Endothelial cell of umbilical vein (primary cell): ENCODE measurements around the gene MAPK8. TPM values are rescaled to one million over a fixed set of nuclear protein-coding genes. Genes with fewer than 3 reads are reported as not detected.

Experiments
- BruUV-seq: library from RNA; stranded (reverse); fragments of 400-500 nt; replicated peaks from 2 replicates; lab custom pipeline; 2021; lab: Mats Ljungman, UMichigan
- CTCF ChIA-PET: fragments of 300-600, 350-600 bp; sonication (Branson Sonifier 250); formaldehyde crosslinking; loops from one replicate; lab custom pipeline; 2021; ENCODE audit warnings: antibody characterized with exemption, inconsistent platforms; lab: Charles Lee
- POLR2A ChIA-PET: fragments of 300-600, 350-600 bp; sonication (Branson Sonifier 250); formaldehyde crosslinking; loops from one replicate; lab custom pipeline; 2021; ENCODE audit warnings: antibody characterized with exemption, inconsistent platforms; lab: Charles Lee
- DNase-seq: peaks from one replicate; pipeline ENCODE4 v3.0.0-alpha.2; 2011; ENCODE audit warnings: low read depth, low spot score
- FAIRE-seq: peaks from 2 replicates; lab custom pipeline; 2011; peaks lifted over from hg19 to GRCh38; lab: Jason Lieb, UNC
- H2AFZ ChIP-seq: 2 replicates; pipeline ENCODE4 v1.6.0; 2012; ENCODE audit warnings: low read depth, low read length, control low read depth, inconsistent platforms
- H3K27ac ChIP-seq: 2 replicates; pipeline ENCODE4 v1.5.1; 2011; ENCODE audit warnings: low read depth, mild to moderate bottlenecking, control low read depth, low read length, moderate library complexity; ENCODE audit not compliant: insufficient read depth
- H3K27me3 ChIP-seq, 2 experiments: 2 replicates each; pipeline versions ENCODE4 v1.6.0 to v1.6.1; 2011; ENCODE audit warnings: low read length in 2 of 2, mixed read lengths in 1 of 2; ENCODE audit not compliant: control insufficient read depth in 2 of 2, insufficient read depth in 2 of 2
- H3K36me3 ChIP-seq, 2 experiments: 2 replicates in 1 of 2; 3 replicates in 1 of 2; pipeline ENCODE4 v1.5.1; 2011; ENCODE audit warnings: low read length in 2 of 2, mild to moderate bottlenecking in 1 of 2, moderate library complexity in 1 of 2; ENCODE audit not compliant: control insufficient read depth in 2 of 2, insufficient read depth in 2 of 2; ENCODE audit errors: extremely low read depth in 1 of 2
- H3K4me1 ChIP-seq: 3 replicates; pipeline ENCODE4 v1.5.1; 2011; ENCODE audit warnings: mild to moderate bottlenecking, low read length; ENCODE audit not compliant: control insufficient read depth, insufficient read depth; ENCODE audit errors: extremely low read depth
- H3K4me2 ChIP-seq: 2 replicates; pipeline ENCODE4 v1.6.1; 2011; ENCODE audit warnings: low read length, control low read depth, mixed read lengths; ENCODE audit not compliant: insufficient read depth
- H3K4me3 ChIP-seq, 3 experiments: fragments of 200-600 bp in 1 of 3; sonication (generic), shearing (Covaris generic) in 1 of 3; replicated peaks in 1 of 3; 2 replicates each; pipeline ENCODE4 v1.5.1; 2011 to 2016; ENCODE audit warnings: control low read depth in 3 of 3, low read length in 3 of 3, mild to moderate bottlenecking in 2 of 3, inconsistent platforms in 1 of 3, low read depth in 1 of 3, moderate library complexity in 1 of 3; ENCODE audit not compliant: insufficient read depth in 1 of 3
- H3K79me2 ChIP-seq: 2 replicates; pipeline ENCODE4 v1.6.0; 2012; ENCODE audit warnings: low read length, inconsistent platforms; ENCODE audit not compliant: control insufficient read depth, insufficient read depth
- H3K9ac ChIP-seq: replicated peaks from 2 replicates; pipeline ENCODE3; 2011; ENCODE audit warnings: low read length, control low read depth; ENCODE audit not compliant: insufficient read depth; ENCODE audit errors: extremely low read depth
- H3K9me1 ChIP-seq: replicated peaks from 3 replicates; pipeline ENCODE4 v1.6.0; 2011; ENCODE audit warnings: mild to moderate bottlenecking, low read length; ENCODE audit not compliant: control insufficient read depth, insufficient read depth; ENCODE audit errors: extremely low read depth
- H3K9me3 ChIP-seq: replicated peaks from 2 replicates; pipeline ENCODE4 v1.5.1; 2012; ENCODE audit warnings: low read length, inconsistent platforms; ENCODE audit not compliant: control insufficient read depth, insufficient read depth
- H4K20me1 ChIP-seq: replicated peaks from 2 replicates; pipeline ENCODE3; 2011; ENCODE audit warnings: mild to moderate bottlenecking, low read length; ENCODE audit not compliant: control insufficient read depth, insufficient read depth; ENCODE audit errors: extremely low read depth
- EZH2 ChIP-seq: IDR thresholded peaks from 2 replicates; pipeline ENCODE4 v1.6.1; 2012; ENCODE audit warnings: borderline replicate concordance, low read depth, mild to moderate bottlenecking, moderate library complexity, low read length, inconsistent platforms; ENCODE audit not compliant: severe bottlenecking
- FOS ChIP-seq: IDR thresholded peaks from 2 replicates; pipeline ENCODE4 v1.6.1; 2011; ENCODE audit warnings: mild to moderate bottlenecking, low read length, moderate library complexity, borderline replicate concordance; ENCODE audit not compliant: insufficient read depth
- GATA2 ChIP-seq: IDR thresholded peaks from 2 replicates; pipeline ENCODE4 v1.7.0; 2011; ENCODE audit warnings: low read depth, mild to moderate bottlenecking, moderate library complexity, mixed read lengths, low read length; ENCODE audit not compliant: insufficient read length, insufficient read depth
- JUN ChIP-seq: IDR thresholded peaks from 2 replicates; pipeline ENCODE4 v1.6.1; 2011; ENCODE audit warnings: borderline replicate concordance, low read depth; ENCODE audit not compliant: insufficient read length, insufficient read depth
- MYC ChIP-seq: IDR thresholded peaks from one replicate; pipeline ENCODE4 v1.6.1; 2011; ENCODE audit warnings: mild to moderate bottlenecking, low read depth, low read length
- POLR2A ChIP-seq: IDR thresholded peaks from 2 replicates; pipeline ENCODE4 v1.6.1; 2012; ENCODE audit warnings: low read depth, mild to moderate bottlenecking, control low read depth, low read length
- POLR2AphosphoS5 ChIP-seq: IDR thresholded peaks from 2 replicates; pipeline ENCODE4 v1.6.1; 2012; ENCODE audit warnings: low read depth, mild to moderate bottlenecking, control low read depth, low read length, moderate library complexity; ENCODE audit not compliant: insufficient read depth
- dilution Hi-C: fragments of 300-500 bp; cut with MboI; formaldehyde crosslinking; loops from one replicate; pipeline ENCODE4 v1.15.0; 2019; ENCODE audit warnings: low sequenced_read_pairs; ENCODE audit not compliant: extremely low pct_ligation_motif_present
- intact Hi-C: fragments of 100-400 bp; cut with micrococcal nuclease; formaldehyde crosslinking; loops from one replicate; pipeline ENCODE4 v1.10.0; 2022
- polyA plus RNA-seq, 4 experiments: library from polyadenylated mRNA; depleted of rRNA in 3 of 4; stranded (reverse) in 3 of 4; unstranded in 1 of 4; fragments of >200 nt; gene quantifications; 2 replicates each; pipeline versions ENCODE4 v1.2.1 to v1.2.3, GENCODE V29; 2011 to 2012; ENCODE audit warnings: missing spikeins in 1 of 4
- total RNA-seq: library from RNA; stranded (reverse); gene quantifications from 2 replicates; pipeline ENCODE4 v1.2.3, GENCODE V29; 2021
- TF ChIP-seq, protein P1 (sequence below), 2 donors: IDR thresholded peaks; 1 replicate in 1 of 2; 2 replicates in 1 of 2; pipeline ENCODE4 v1.5.1; 2011; ENCODE audit warnings: low read length in 2 of 2, mild to moderate bottlenecking in 2 of 2, moderate library complexity in 2 of 2, control low read depth in 1 of 2, inconsistent platforms in 1 of 2, low read depth in 1 of 2; ENCODE audit not compliant: insufficient read depth in 1 of 2; ENCODE audit errors: extremely low read depth in 1 of 2
- TF ChIP-seq, protein P2 (sequence below): IDR thresholded peaks from 2 replicates; pipeline ENCODE4 v1.6.1; 2011; ENCODE audit not compliant: insufficient read depth, insufficient read length

The MAPK8 gene
- total and polyA plus RNA-seq, 2 donors (not counting 3 experiments of a cell fraction or from before 2014, with no cell fraction given), result 25.3 to 56.2 TPM

DNA sequence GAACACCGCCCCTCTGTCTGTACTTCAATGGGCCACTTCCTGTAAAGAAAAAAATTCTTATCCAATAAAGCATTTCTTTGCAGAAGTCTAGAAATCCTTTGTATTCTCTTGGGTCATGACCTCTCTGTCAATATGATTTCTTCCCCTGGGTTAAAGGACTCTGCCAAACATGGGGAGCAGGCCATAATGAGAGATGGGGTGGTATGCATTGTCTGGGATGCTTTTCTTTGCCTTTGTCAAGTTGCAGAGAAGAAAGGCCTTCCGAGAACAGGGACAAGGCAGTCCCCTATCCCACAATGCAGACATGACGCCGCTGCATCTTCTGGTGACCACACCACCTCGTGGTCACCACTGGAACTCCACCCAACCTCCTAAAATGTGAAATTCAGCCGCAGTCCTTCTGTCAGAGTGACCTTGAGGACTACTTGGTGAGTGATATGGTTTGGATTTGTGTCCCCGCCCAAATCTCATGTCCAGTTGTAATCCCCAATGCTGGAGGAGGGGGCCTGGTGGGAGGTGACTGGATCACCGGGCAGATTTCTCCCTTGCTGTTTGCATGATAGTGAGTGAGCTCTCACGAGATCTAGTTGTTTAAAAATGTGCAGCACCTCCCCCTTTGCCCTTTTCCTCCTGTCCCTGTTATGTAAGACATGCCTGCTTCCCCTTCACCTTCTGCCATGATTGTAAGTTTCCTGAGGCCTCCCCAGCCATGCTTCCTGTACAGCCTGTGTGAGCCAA is 16.8 kb upstream of the MAPK8 start:
- no peaks in the 10 kb centered on the region for H4K20me1 ChIP-seq
- H3K4me2 ChIP-seq, result no peak overlapping the region
- peak; percentile 64 for DNase-seq
- CTCF ChIA-PET, result interaction anchor here (0.7 to 4.5 kb wide), 7 partner anchors 11 to 74 kb away, joined by 3 to 31 read pairs (median 3); no protein-coding TSS in a partner anchor
- no peak for TF ChIP-seq POLR2AphosphoS5
- TF ChIP-seq, protein P1, sequence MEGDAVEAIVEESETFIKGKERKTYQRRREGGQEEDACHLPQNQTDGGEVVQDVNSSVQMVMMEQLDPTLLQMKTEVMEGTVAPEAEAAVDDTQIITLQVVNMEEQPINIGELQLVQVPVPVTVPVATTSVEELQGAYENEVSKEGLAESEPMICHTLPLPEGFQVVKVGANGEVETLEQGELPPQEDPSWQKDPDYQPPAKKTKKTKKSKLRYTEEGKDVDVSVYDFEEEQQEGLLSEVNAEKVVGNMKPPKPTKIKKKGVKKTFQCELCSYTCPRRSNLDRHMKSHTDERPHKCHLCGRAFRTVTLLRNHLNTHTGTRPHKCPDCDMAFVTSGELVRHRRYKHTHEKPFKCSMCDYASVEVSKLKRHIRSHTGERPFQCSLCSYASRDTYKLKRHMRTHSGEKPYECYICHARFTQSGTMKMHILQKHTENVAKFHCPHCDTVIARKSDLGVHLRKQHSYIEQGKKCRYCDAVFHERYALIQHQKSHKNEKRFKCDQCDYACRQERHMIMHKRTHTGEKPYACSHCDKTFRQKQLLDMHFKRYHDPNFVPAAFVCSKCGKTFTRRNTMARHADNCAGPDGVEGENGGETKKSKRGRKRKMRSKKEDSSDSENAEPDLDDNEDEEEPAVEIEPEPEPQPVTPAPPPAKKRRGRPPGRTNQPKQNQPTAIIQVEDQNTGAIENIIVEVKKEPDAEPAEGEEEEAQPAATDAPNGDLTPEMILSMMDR (IDR thresholded peaks at IDR 0.05; ENCODE audit: extremely low read depth in 1 of 2, insufficient read depth in 1 of 2, low read depth in 1 of 2, low read length in 2 of 2), result peak; percentile 77 to 87
- no peaks in the 10 kb centered on the region for H3K36me3 ChIP-seq
- POLR2A ChIA-PET, result no interaction called here
- H3K4me3 ChIP-seq, result no peak overlapping the region
- FAIRE-seq, result peak; percentile 92
- no peak overlapping the region for H3K27ac ChIP-seq
- H3K9ac ChIP-seq, result no peak overlapping the region
- H3K79me2 ChIP-seq, result no peaks in the 10 kb centered on the region
- H3K9me3 ChIP-seq, result no peaks in the 10 kb centered on the region
- H3K9me1 ChIP-seq, result no peaks in the 10 kb centered on the region
- H2AFZ ChIP-seq, result no peak overlapping the region
- dilution Hi-C loops (no loop called here), intact Hi-C loops (loop anchor here (1.0 kb wide), 1 partner anchor 74 kb away; no protein-coding TSS in a partner anchor)
- no TSS peak for BruUV-seq
- peaks cover 5 to 8% of the 10 kb centered on the region in 2 experiments for H3K27me3 ChIP-seq
- H3K4me1 ChIP-seq, result no peaks in the 10 kb centered on the region

DNA sequence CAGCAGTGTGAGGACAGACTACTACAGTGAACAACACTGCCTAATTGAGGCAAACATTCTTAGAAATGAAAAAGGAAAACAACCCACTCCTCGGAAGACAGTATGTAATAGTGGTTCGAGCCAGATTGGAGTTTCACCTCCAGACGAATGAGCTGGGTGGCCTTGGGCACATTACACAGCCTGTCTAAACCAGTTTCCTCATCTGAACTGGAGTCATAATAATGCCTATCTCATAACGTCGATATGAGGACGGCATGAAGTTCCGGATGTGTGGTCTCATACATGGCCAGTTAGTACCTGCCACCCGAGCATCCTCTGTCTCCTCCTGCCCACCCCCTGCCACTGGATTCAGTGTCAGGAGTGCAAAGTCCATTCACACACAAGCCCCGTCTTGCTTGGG is 16.2 kb upstream of the MAPK8 start:
- Histone ChIP-seq H3K9ac (no peak overlapping the region), H3K36me3 (no peaks in the 10 kb centered on the region), H3K4me2 (no peak overlapping the region), H4K20me1 (no peaks in the 10 kb centered on the region), H3K27ac (no peak overlapping the region), H2AFZ (no peak overlapping the region), H3K27me3 (peaks cover 3 to 5% of the 10 kb centered on the region in 2 experiments), H3K9me3 (no peaks in the 10 kb centered on the region), H3K9me1 (no peaks in the 10 kb centered on the region), H3K79me2 (no peaks in the 10 kb centered on the region), H3K4me3 (no peak overlapping the region), H3K4me1 (no peaks in the 10 kb centered on the region)
- DNase-seq (no peak), FAIRE-seq (no peak)
- POLR2A ChIA-PET, result no interaction called here
- no TSS peak for BruUV-seq
- intact Hi-C loops (no loop called here), dilution Hi-C loops (no loop called here)
- TF ChIP-seq EZH2 (no peak), POLR2AphosphoS5 (no peak), FOS (no peak), POLR2A (no peak), JUN (no peak), GATA2 (no peak), MYC (no peak)
- TF ChIP-seq, protein P2, sequence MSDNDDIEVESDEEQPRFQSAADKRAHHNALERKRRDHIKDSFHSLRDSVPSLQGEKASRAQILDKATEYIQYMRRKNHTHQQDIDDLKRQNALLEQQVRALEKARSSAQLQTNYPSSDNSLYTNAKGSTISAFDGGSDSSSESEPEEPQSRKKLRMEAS, result no peak
- TF ChIP-seq, protein P1 (IDR thresholded peaks at IDR 0.05; ENCODE audit: extremely low read depth in 1 of 2, insufficient read depth in 1 of 2, low read depth in 1 of 2, low read length in 2 of 2), result no peak
- CTCF ChIA-PET, result interaction anchor here (0.7 to 4.5 kb wide), 7 partner anchors 10 to 75 kb away, joined by 3 to 31 read pairs (median 3); no protein-coding TSS in a partner anchor
